ENCODE measurements around the gene TRIM33. TPM values are rescaled to one million over a fixed set of nuclear protein-coding genes. Genes with fewer than 3 reads are reported as not detected.

TRIM33 gene
- total and polyA plus RNA-seq, 10 of the 15 experiments (the other 5 are each of a cell fraction or from before 2014, with no cell fraction given), result 9.0 to 40.3 (median 22.0) TPM

DNA sequence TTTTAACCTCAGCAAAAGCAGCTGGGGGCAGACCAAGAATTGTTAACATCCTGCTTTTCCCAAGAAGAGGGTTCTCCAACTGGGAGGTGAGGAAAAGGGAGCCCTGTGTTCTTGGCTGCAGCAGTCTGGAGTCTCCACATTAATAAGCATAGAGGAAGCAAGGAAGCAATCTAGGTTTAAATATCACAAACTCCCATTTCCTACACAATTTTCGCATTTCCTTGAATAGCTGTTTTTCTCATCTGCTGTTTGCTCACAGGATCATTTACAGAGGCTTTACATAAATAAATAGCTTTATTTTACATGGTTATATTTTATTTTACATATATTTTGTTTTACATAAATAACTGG, 124.0 kb downstream of the TRIM33 start:
- intact Hi-C loops (cut with micrococcal nuclease; ENCODE audit: unreplicated experiment), result no loop called here
- no peak overlapping the region for H3K9ac ChIP-seq (ENCODE audit: control insufficient read depth, insufficient read depth, low read length)

More for the DNA sequence above, 124.0 kb downstream of the TRIM33 start:
- H3K79me2 ChIP-seq (ENCODE audit: control insufficient read depth, insufficient read depth, low read length), result no peaks in the 10 kb centered on the region
- in situ Hi-C loops (cut with MboI), result no loop called here
- H3K27ac ChIP-seq (ENCODE audit: control insufficient read depth, insufficient read depth), result no peak overlapping the region
- H3K9me3 ChIP-seq (replicated peaks; ENCODE audit: control insufficient read depth, insufficient read depth, low read length), result peaks cover 2% of the 10 kb centered on the region; the same call in 2 of the 3 replicates
- 97% methylated on average over 1 of the region's 1 CpG for WGBS (ENCODE audit: insufficient coverage, insufficient replicate concordance, low lambda C conversion rate, missing lambda C conversion rate)
- SMC1A ChIA-PET (ENCODE audit: uncharacterized antibody, unreplicated experiment), result interaction anchor here (0.7 to 1.3 kb wide), 2 partner anchors 16 to 441 kb away, joined by 3 to 5 read pairs; no protein-coding TSS in a partner anchor
- no peaks in the 10 kb centered on the region for H3K4me1 ChIP-seq (ENCODE audit: control insufficient read depth, insufficient read depth, low read length)
- ATAC-seq (no peak), FAIRE-seq (no peak), DNase-seq (ENCODE audit: low read depth, low spot score) (no peak)
- no peak overlapping the region for H3K4me3 ChIP-seq
- H3K36me3 ChIP-seq (ENCODE audit: control insufficient read depth in 2 of 2, insufficient read depth in 2 of 2, low read length in 1 of 2), result 0 out of 4 replicates have a peak, but pooled peaks cover 0 to 3% of the 10 kb centered on the region in 2 experiments
- POLR2A ChIA-PET, result no interaction called here
- CTCF ChIA-PET, result no interaction called here
- H4K20me1 ChIP-seq (ENCODE audit: control insufficient read depth, insufficient read depth), result no peaks in the 10 kb centered on the region
- TF ChIP-seq NFIC (IDR thresholded peaks at IDR 0.05; ENCODE audit: low read depth, low read length), result no peak
- no peak for TF ChIP-seq SMAD5 (IDR thresholded peaks at IDR 0.05; ENCODE audit: low read depth)
- no peak for TF ChIP-seq HDAC6 (IDR thresholded peaks at IDR 0.05; ENCODE audit: unreplicated experiment)
- no peak for TF ChIP-seq CREM (IDR thresholded peaks at IDR 0.05; ENCODE audit: low read depth)
- TF ChIP-seq ASH2L (IDR thresholded peaks at IDR 0.05; ENCODE audit: borderline replicate concordance, low read depth), result no peak
- no peak for TF ChIP-seq TAF1 (IDR thresholded peaks at IDR 0.05; ENCODE audit: borderline replicate concordance, low read depth, low read length)
- no peak for TF ChIP-seq SUZ12 (IDR thresholded peaks at IDR 0.05; ENCODE audit: unreplicated experiment)
- TF ChIP-seq ZNF217 (IDR thresholded peaks at IDR 0.05), result no peak
- no peak for TF ChIP-seq MTA3 (IDR thresholded peaks at IDR 0.05; ENCODE audit: borderline replicate concordance, low read length)
- TF ChIP-seq, protein P1, sequence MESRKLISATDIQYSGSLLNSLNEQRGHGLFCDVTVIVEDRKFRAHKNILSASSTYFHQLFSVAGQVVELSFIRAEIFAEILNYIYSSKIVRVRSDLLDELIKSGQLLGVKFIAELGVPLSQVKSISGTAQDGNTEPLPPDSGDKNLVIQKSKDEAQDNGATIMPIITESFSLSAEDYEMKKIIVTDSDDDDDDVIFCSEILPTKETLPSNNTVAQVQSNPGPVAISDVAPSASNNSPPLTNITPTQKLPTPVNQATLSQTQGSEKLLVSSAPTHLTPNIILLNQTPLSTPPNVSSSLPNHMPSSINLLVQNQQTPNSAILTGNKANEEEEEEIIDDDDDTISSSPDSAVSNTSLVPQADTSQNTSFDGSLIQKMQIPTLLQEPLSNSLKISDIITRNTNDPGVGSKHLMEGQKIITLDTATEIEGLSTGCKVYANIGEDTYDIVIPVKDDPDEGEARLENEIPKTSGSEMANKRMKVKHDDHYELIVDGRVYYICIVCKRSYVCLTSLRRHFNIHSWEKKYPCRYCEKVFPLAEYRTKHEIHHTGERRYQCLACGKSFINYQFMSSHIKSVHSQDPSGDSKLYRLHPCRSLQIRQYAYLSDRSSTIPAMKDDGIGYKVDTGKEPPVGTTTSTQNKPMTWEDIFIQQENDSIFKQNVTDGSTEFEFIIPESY (IDR thresholded peaks at IDR 0.05), result no peak
- no peak for TF ChIP-seq FOS (IDR thresholded peaks at IDR 0.05; ENCODE audit: borderline replicate concordance, extremely low read depth, insufficient read length)
- TF ChIP-seq FOXK2 (IDR thresholded peaks at IDR 0.05), result no peak
- TF ChIP-seq, protein P2, sequence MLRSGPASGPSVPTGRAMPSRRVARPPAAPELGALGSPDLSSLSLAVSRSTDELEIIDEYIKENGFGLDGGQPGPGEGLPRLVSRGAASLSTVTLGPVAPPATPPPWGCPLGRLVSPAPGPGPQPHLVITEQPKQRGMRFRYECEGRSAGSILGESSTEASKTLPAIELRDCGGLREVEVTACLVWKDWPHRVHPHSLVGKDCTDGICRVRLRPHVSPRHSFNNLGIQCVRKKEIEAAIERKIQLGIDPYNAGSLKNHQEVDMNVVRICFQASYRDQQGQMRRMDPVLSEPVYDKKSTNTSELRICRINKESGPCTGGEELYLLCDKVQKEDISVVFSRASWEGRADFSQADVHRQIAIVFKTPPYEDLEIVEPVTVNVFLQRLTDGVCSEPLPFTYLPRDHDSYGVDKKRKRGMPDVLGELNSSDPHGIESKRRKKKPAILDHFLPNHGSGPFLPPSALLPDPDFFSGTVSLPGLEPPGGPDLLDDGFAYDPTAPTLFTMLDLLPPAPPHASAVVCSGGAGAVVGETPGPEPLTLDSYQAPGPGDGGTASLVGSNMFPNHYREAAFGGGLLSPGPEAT (IDR thresholded peaks at IDR 0.05; ENCODE audit: low read depth), result no peak
- TF ChIP-seq, protein P3, sequence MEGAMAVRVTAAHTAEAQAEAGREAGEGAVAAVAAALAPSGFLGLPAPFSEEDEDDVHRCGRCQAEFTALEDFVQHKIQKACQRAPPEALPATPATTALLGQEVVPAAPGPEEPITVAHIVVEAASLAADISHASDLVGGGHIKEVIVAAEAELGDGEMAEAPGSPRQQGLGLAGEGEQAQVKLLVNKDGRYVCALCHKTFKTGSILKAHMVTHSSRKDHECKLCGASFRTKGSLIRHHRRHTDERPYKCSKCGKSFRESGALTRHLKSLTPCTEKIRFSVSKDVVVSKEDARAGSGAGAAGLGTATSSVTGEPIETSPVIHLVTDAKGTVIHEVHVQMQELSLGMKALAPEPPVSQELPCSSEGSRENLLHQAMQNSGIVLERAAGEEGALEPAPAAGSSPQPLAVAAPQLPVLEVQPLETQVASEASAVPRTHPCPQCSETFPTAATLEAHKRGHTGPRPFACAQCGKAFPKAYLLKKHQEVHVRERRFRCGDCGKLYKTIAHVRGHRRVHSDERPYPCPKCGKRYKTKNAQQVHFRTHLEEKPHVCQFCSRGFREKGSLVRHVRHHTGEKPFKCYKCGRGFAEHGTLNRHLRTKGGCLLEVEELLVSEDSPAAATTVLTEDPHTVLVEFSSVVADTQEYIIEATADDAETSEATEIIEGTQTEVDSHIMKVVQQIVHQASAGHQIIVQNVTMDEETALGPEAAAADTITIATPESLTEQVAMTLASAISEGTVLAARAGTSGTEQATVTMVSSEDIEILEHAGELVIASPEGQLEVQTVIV (IDR thresholded peaks at IDR 0.05; ENCODE audit: borderline replicate concordance, partially characterized antibody), result no peak
- TF ChIP-seq NBN (IDR thresholded peaks at IDR 0.05), result no peak
- no peak for TF ChIP-seq BCL11A (IDR thresholded peaks at IDR 0.05; ENCODE audit: low read depth, low read length)
- TF ChIP-seq NFYA (IDR thresholded peaks at IDR 0.05; ENCODE audit: borderline replicate concordance, low read depth, low read length), result no peak
- no peak overlapping the region for H3K4me2 ChIP-seq (ENCODE audit: control insufficient read depth, insufficient read depth)
- RAD21 ChIA-PET (ENCODE audit: unreplicated experiment), result no interaction called here
- no peaks in the 10 kb centered on the region for H3K27me3 ChIP-seq (replicated peaks in 1 of 2; ENCODE audit: control insufficient read depth in 2 of 2, insufficient read depth in 2 of 2, low read length in 1 of 2)
- no TSS peak for BruUV-seq (replicated peaks)
- no peak overlapping the region for H2AFZ ChIP-seq (ENCODE audit: control insufficient read depth, low read depth, low read length)
